ENCODE data around the gene FAM163A.
"Not testable (repeated sequence)": the region's sequence is repeated elsewhere in the genome, so short reads cannot be mapped to it uniquely, and the experiment has no call there.

The FAM163A gene

GRCh38 chr1:179836686-179837445, 93.8 kb downstream of the FAM163A start:
- in situ Hi-C loops (cut with MboI; ENCODE audit: low sequenced_read_pairs) = not testable (repeated sequence)

DNA sequence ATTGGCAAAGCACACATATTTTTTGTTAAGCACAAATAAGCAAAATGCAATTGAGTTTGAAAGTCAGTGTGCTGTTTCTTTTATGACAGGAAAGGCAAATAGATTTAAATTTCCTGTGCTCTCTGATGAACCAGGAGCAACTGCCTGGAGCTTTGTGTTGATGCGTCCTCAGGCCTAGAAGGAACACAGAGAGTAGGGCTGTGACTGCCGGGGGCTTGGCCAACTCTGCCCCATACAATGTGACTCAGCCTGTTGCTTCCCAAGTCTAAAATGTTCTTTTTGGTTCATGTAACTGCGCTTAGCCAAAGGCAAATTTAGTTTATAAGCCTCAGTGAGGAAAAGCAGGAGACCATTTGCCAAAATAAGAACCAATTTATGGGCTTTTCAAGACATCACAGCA, 97.0 kb downstream of the FAM163A start:
- in situ Hi-C loops (cut with MboI; ENCODE audit: low sequenced_read_pairs) = no loop called here

DNA sequence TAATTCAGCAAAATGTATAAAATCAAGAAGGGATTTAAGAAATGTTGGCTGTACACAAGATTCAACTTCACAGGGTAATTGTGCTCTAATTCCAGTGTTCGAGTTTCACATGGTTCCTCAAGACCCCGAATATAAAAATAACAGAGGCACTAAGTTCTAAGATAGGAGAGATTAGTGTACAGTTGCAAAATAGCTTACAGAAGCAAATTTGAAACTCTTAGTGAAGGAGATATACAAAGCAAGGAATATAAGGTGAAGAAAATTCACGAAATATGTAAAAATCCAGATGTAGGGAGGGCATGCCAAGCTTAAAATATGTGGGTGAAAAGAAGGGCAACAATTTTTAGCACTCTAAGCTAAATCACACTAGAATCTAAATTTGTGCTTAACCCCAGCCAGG, 105.1 kb downstream of the FAM163A start:
- in situ Hi-C loops (cut with MboI; ENCODE audit: low sequenced_read_pairs) = no loop called here

DNA sequence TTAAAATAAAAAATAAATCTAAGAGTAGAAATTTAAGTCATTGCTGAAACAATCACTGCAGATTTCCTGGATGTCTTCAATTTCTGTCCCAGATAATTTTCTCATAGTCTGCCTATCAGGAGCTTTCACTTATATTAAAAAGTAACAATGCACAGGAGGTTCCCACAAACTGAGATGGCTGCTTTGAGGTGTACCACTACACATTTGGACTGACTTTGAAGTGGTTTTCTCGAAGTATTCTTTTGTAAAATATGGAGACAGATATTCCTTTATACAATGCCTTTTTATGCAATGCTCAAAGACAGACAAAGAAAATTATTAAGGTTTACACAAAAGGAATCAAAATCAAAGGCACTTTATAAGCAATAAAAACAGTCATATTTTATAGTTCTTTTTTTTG, 110.0 kb downstream of the FAM163A start:
- in situ Hi-C loops (cut with MboI; ENCODE audit: low sequenced_read_pairs) = no loop called here

- in situ Hi-C loops (cut with MboI; ENCODE audit: low sequenced_read_pairs) = not testable (repeated sequence)
Observed at GRCh38 chr1:179855831-179856230, 112.7 kb downstream of the FAM163A start.

DNA sequence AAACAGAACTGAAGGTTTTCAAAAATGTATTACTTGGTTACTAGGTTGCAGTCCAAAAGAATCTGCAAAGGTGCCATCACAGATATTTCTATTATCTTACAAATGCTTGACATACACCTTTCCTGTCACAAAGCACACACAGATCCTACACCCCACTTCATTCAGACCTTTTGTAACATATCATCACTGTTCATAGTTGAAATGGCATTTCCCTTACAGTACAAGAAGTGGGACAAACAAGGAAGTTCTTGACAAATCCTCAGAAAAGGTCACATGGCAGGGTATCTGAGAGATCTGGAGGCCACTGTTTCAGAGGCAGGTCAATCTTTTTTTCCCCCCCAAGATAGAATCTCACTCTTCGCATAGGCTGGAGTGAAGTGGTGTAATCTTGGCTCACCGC, 113.2 kb downstream of the FAM163A start:
- in situ Hi-C loops (cut with MboI; ENCODE audit: low sequenced_read_pairs) = no loop called here

GRCh38 chr1:179857009-179857408, 113.9 kb downstream of the FAM163A start:
- in situ Hi-C loops (cut with MboI; ENCODE audit: low sequenced_read_pairs) = no loop called here

DNA sequence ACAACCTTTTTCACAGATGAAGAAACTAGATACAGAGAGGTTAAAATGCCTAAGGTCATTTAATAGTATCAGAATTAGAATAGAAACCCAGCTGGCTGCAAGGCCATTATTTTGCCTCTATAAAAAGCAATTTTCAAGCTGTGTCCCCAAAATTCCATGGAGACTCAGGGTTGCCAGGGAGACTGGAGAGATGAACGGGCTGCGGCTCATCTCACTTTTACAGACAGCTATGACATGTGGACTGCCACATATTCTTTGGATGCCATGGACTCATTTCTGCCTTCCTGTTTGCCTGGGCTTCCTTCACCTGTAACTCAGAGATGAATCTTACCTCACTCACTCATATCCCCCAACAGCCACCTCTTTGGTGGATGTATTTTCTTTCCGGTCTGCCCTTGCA, 117.6 kb downstream of the FAM163A start:
- in situ Hi-C loops (cut with MboI; ENCODE audit: low sequenced_read_pairs) = no loop called here

DNA sequence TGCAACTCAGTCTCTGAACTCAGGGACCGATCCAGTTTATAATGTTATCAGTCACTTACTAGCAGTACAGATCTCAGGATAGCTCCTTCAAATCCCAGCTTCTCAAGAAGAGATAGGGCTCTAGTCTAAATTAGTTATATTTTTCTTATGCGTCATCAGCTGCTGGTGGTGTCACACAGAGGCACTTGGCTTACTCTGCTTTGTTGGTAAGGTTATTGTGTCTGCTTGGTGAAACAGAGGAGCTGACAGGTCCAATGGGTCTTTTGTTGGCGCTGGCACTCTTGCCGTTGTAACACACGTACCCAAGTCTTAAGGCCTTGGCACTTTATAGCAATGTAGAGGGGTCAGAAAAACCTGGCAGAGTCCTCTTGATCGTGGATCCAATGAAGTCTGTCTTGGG, 122.3 kb downstream of the FAM163A start:
- in situ Hi-C loops (cut with MboI; ENCODE audit: low sequenced_read_pairs) = no loop called here
